Prostate gland (tissue), 2 donors: ENCODE measurements around the gene PAOX. TPM values are rescaled to one million over a fixed set of nuclear protein-coding genes. Genes with fewer than 3 reads are reported as not detected.
A peak's percentile ranks its signal among the peaks of the same experiment; 100 is the strongest.

Experiments used
- DNase-seq: peaks from one replicate; pipeline ENCODE4 v3.0.0-alpha.2; 2019; ENCODE audit warnings: low spot score
- H3K27ac ChIP-seq, 2 donors: fragments of 200-600 bp; sonication (generic); 2 replicates each; pipeline ENCODE4 v1.5.1; 2017 to 2019
- H3K27me3 ChIP-seq: fragments of 200-600 bp; sonication (generic); replicated peaks from 2 replicates; pipeline ENCODE4 v1.5.1; 2019; ENCODE audit not compliant: insufficient read depth
- H3K36me3 ChIP-seq, 2 donors: fragments of 200-600 bp; sonication (generic); 1 replicate in 1 of 2; 2 replicates in 1 of 2; pipeline versions ENCODE4 v1.5.1 to v1.8.1; 2017 to 2019
- H3K4me1 ChIP-seq: fragments of 200-600 bp; sonication (generic); replicated peaks from 2 replicates; pipeline ENCODE4 v1.5.1; 2019
- H3K4me3 ChIP-seq, 2 donors: fragments of 200-600 bp; sonication (generic); 2 replicates each; pipeline ENCODE4 v1.5.1; 2017 to 2019
- H3K9me3 ChIP-seq: fragments of 200-600 bp; sonication (generic); 2 replicates; pipeline ENCODE4 v1.5.1; 2017
- CTCF ChIP-seq, 4 experiments: fragments of 200-600 bp in 2 of 4; fragments of 450-650 bp in 2 of 4; sonication (generic) in 2 of 4; IDR thresholded peaks; 1 replicate in 3 of 4; 2 replicates in 1 of 4; pipeline ENCODE4 v1.5.1; 2016 to 2019; ENCODE audit warnings: antibody characterized with exemption in 4 of 4, mild to moderate bottlenecking in 2 of 4, moderate library complexity in 2 of 4
- POLR2A ChIP-seq: fragments of 450-650 bp; IDR thresholded peaks from one replicate; pipeline ENCODE4 v1.6.1; 2016; ENCODE audit warnings: antibody characterized with exemption, mild to moderate bottlenecking
- POLR2AphosphoS5 ChIP-seq: sonication (generic); formaldehyde crosslinking; IDR thresholded peaks from one replicate; pipeline ENCODE4 v1.6.1; 2017; ENCODE audit warnings: antibody characterized with exemption
- WGBS: methylation state at CpG from one replicate; pipeline ENCODE4 v1.1.5; 2018; 5-methylcytosine and 5-hydroxymethylcytosine counted together
- intact Hi-C: fragments of 100-400 bp; cut with DNase I; formaldehyde crosslinking; loops from one replicate; pipeline ENCODE4 v1.14.2; 2022
- total RNA-seq, 2 donors: library from RNA; depleted of rRNA; stranded (reverse); fragments of >200 nt; gene quantifications; one replicate each; pipeline ENCODE4 v1.1.0, GENCODE V29; 2016

Gene PAOX
- total RNA-seq, 2 donors from 2014 or later, result 17.5 to 20.2 TPM

DNA sequence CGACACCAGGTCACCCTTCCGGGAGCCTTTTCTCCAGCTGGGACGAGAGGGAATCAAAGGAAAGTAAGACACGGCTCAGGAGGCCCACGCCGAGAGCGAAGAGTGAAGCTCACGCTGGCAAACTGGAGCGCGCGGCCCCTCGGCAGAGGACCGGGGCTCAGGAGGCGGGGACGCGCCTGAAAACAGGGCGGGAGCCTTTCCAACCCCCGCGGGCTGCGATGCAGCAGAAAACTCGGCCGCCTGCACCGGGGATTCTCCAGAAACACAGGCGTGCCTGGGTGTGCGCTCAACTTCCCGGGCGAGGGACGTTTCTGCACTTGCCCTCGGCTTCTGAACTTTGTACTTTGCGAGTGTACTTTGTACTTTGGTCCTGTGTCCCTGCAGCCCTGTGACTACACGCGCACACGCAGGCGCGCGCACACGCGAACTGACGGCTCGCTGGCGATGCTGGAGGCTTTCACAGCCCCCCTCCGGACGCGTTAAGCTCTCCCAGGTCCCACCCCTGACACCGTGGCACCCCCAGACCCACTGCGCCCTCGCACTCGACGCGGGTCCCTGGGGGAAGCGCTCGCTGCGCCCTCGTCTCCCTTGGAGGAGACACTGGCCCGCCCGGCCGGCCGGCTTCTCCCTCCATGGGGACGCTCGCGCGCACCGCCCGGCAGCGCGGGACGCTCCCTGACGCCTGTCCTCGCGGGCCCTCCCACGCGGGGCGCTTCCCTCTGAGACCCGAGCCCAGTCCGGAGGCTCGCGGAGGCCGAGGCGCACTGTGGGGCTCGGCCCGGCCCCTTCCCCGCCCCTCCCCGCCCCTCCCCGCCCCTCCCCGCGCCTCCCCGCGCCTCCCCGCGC is 588 bp upstream of the PAOX start:
- no peaks in the 10 kb centered on the region for H3K36me3 ChIP-seq
- intact Hi-C loops, result no loop called here
- H3K9me3 ChIP-seq, result no peaks in the 10 kb centered on the region
- H3K27me3 ChIP-seq, result no peaks in the 10 kb centered on the region
- peaks cover 4% of the 10 kb centered on the region for H3K4me1 ChIP-seq
- H3K4me3 ChIP-seq, result peak overlapping the region; percentile 75 to 85
- WGBS, result 1% methylated on average over 64 of the region's 90 CpGs
- DNase-seq, result peak; percentile 44
- no peak for TF ChIP-seq CTCF (IDR thresholded peaks at IDR 0.05)
- peak; percentile 33 for TF ChIP-seq POLR2A
- TF ChIP-seq POLR2AphosphoS5, result no peak
- peak overlapping the region; percentile 80 for H3K27ac ChIP-seq

GRCh38 chr10:133379801-133380666 is 972 bp downstream of the PAOX start:
- Histone ChIP-seq H3K4me1 (no peaks in the 10 kb centered on the region), H3K27ac (peak overlapping the region; percentile 43 to 75), H3K27me3 (no peaks in the 10 kb centered on the region), H3K36me3 (no peaks in the 10 kb centered on the region), H3K9me3 (no peaks in the 10 kb centered on the region), H3K4me3 (peak overlapping the region; percentile 67 to 82)
- 92% methylated on average over 27 of the region's 36 CpGs for WGBS
- TF ChIP-seq POLR2AphosphoS5 (no peak), CTCF (IDR thresholded peaks at IDR 0.05) (no peak), POLR2A (no peak)
- DNase-seq, result no peak
- intact Hi-C loops, result no loop called here

- DNase-seq, result no peak
- WGBS, result 94% methylated on average over 8 of the region's 8 CpGs
- H3K9me3 ChIP-seq, result no peaks in the 10 kb centered on the region
- H3K27me3 ChIP-seq, result no peaks in the 10 kb centered on the region
- intact Hi-C loops, result no loop called here
- no peak overlapping the region for H3K27ac ChIP-seq
- no peaks in the 10 kb centered on the region for H3K4me1 ChIP-seq
- no peaks in the 10 kb centered on the region for H3K36me3 ChIP-seq
- TF ChIP-seq POLR2AphosphoS5, result no peak
- no peak for TF ChIP-seq POLR2A
- TF ChIP-seq CTCF (IDR thresholded peaks at IDR 0.05), result no peak
- H3K4me3 ChIP-seq, result no peak overlapping the region
These were observed 2.0 kb downstream of the PAOX start for GRCh38 chr10:133381036-133381435.

DNA sequence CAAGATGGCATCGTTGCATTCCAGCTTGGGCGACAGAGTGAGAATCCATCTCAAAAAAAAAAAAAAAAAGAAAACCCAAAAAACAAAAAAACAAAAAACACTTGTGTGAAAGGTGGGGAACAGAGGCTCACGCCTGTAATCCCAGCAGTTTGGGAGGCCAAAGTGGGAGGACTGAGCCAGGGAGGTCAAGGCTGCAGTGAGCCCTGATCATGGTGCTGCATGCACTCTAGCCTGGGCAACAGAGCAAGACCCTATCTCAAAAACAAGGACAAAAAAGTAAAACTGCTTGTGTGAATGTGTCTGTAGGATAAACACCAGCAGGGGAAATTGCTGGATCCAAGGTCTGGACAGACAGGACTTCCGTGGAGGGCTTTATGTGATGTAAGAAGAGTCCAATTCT is 4.5 kb downstream of the PAOX start:
- WGBS, result 95% methylated on average over 4 of the region's 4 CpGs
- no peaks in the 10 kb centered on the region for H3K4me1 ChIP-seq
- H3K36me3 ChIP-seq, result no peaks in the 10 kb centered on the region
- H3K9me3 ChIP-seq, result no peaks in the 10 kb centered on the region
- no peak overlapping the region for H3K27ac ChIP-seq
- DNase-seq, result no peak
- H3K4me3 ChIP-seq, result no peak overlapping the region
- H3K27me3 ChIP-seq, result no peaks in the 10 kb centered on the region
- intact Hi-C loops, result no loop called here
- TF ChIP-seq POLR2A (no peak), CTCF (IDR thresholded peaks at IDR 0.05) (no peak), POLR2AphosphoS5 (no peak)
